HCT116 (cell line): ENCODE results near the gene GRIN1. TPM values are rescaled to one million over a fixed set of nuclear protein-coding genes. Genes with fewer than 3 reads are reported as not detected.

Source experiments
- ATAC-seq: fragments of 200-7000 bp; cut with Tn5 transposase; 2 replicates; pipeline ENCODE4 v1.9.1; 2020; ENCODE audit warnings: mild to moderate bottlenecking, moderate library complexity
- BruUV-seq: library from RNA; stranded (reverse); fragments of 400-500 nt; replicated peaks from 2 replicates; lab custom pipeline; 2021; lab: Mats Ljungman, UMichigan
- CTCF ChIA-PET: fragments of 300-600 bp; sonication (Branson Sonifier 250); formaldehyde crosslinking; loops from one replicate; lab custom pipeline; 2021; ENCODE audit warnings: antibody characterized with exemption; lab: Charles Lee
- POLR2A ChIA-PET: fragments of 300-600, 350-600 bp; sonication (Branson Sonifier 250); formaldehyde crosslinking; loops from one replicate; lab custom pipeline; 2021; ENCODE audit warnings: antibody characterized with exemption; lab: Charles Lee
- RAD21 ChIA-PET, 2 experiments: fragments of 300-600 bp; sonication (Branson Sonifier 250); formaldehyde crosslinking; loops; one replicate each; lab custom pipeline; 2023; ENCODE audit warnings: low total read pairs in 2 of 2; ENCODE audit not compliant: uncharacterized antibody in 2 of 2, unreplicated experiment in 2 of 2, low non-redundant PET in 1 of 2; lab: Charles Lee
- DNase-seq: peaks from one replicate; pipeline ENCODE4 v3.0.0-alpha.2; 2010; ENCODE audit warnings: low read depth, low spot score
- H2AFZ ChIP-seq: fragments of 200-600 bp; shearing (Covaris generic), sonication (generic); 2 replicates; pipeline ENCODE4 v1.6.1; 2017; ENCODE audit warnings: low read depth, mixed run types, mixed read lengths, antibody characterized with exemption, low read length; ENCODE audit not compliant: poor library complexity, severe bottlenecking
- H3K27ac ChIP-seq: 2 replicates; pipeline ENCODE4 v1.5.1; 2012; ENCODE audit warnings: low read depth, low read length
- H3K27me3 ChIP-seq: fragments of 200-600 bp; sonication (generic); 2 replicates; pipeline ENCODE4 v1.6.1; 2016; ENCODE audit warnings: mixed run types, low read length, mixed read lengths; ENCODE audit not compliant: insufficient read depth
- H3K36me3 ChIP-seq, 2 experiments: fragments of 200-500 bp in 1 of 2; fragments of 200-600 bp in 1 of 2; sonication (Bioruptor generic) in 1 of 2; sonication (generic) in 1 of 2; 2 replicates each; pipeline versions ENCODE4 v1.5.1 to v1.6.1; 2014 to 2016; ENCODE audit warnings: low read length in 2 of 2, inconsistent platforms in 1 of 2, mixed read lengths in 1 of 2, mixed run types in 1 of 2; ENCODE audit not compliant: insufficient read depth in 2 of 2, control insufficient read depth in 1 of 2
- H3K4me1 ChIP-seq, 2 experiments: fragments of 200-600 bp in 1 of 2; sonication (generic) in 1 of 2; 2 replicates each; pipeline versions ENCODE4 v1.5.1 to v1.6.1; 2012 to 2017; ENCODE audit warnings: low read length in 2 of 2, inconsistent platforms in 1 of 2, mild to moderate bottlenecking in 1 of 2, mixed read lengths in 1 of 2, mixed run types in 1 of 2, moderate library complexity in 1 of 2; ENCODE audit not compliant: insufficient read depth in 2 of 2, control insufficient read depth in 1 of 2
- H3K4me2 ChIP-seq: fragments of 200-600 bp; sonication (generic); 2 replicates; pipeline ENCODE4 v1.6.1; 2017; ENCODE audit warnings: mixed run types, low read length, mixed read lengths
- H3K4me3 ChIP-seq, 2 experiments: fragments of 200-600 bp in 1 of 2; sonication (generic) in 1 of 2; replicated peaks in 1 of 2; 2 replicates each; pipeline ENCODE4 v1.5.1; 2011 to 2016; ENCODE audit warnings: low read length in 2 of 2, control low read depth in 1 of 2, low read depth in 1 of 2, mild to moderate bottlenecking in 1 of 2, mixed read lengths in 1 of 2, mixed run types in 1 of 2
- H3K79me2 ChIP-seq: fragments of 200-600 bp; sonication (generic); 2 replicates; pipeline ENCODE4 v1.6.1; 2017; ENCODE audit warnings: mild to moderate bottlenecking, mixed run types, low read length, moderate library complexity, mixed read lengths; ENCODE audit not compliant: insufficient read depth
- H3K9ac ChIP-seq: fragments of 200-600 bp; sonication (generic); 2 replicates; pipeline ENCODE4 v1.6.1; 2016; ENCODE audit warnings: low read length, mixed read lengths
- H3K9me2 ChIP-seq: fragments of 200-600 bp; sonication (generic), shearing (Covaris generic); 2 replicates; pipeline ENCODE4 v1.6.1; 2017; ENCODE audit warnings: mixed run types, mild to moderate bottlenecking, moderate library complexity; ENCODE audit not compliant: insufficient read depth
- H3K9me3 ChIP-seq, 2 experiments: fragments of 200-500 bp in 1 of 2; fragments of 200-600 bp in 1 of 2; sonication (Bioruptor generic) in 1 of 2; sonication (generic) in 1 of 2; 2 replicates each; pipeline ENCODE4 v1.6.1; 2014 to 2017; ENCODE audit warnings: low read length in 2 of 2, mixed read lengths in 2 of 2, inconsistent platforms in 1 of 2, low read depth in 1 of 2, mild to moderate bottlenecking in 1 of 2, mixed run types in 1 of 2, moderate library complexity in 1 of 2; ENCODE audit not compliant: control insufficient read depth in 1 of 2, insufficient read depth in 1 of 2
- H4K20me1 ChIP-seq: fragments of 200-600 bp; sonication (generic), shearing (Covaris generic); 2 replicates; pipeline ENCODE4 v1.6.1; 2017; ENCODE audit warnings: mixed run types, mild to moderate bottlenecking, moderate library complexity; ENCODE audit not compliant: insufficient read depth
- FOSL1 ChIP-seq: IDR thresholded peaks from 2 replicates; pipeline ENCODE4 v1.6.1; 2012; ENCODE audit warnings: low read depth
- POLR2AphosphoS5 ChIP-seq: IDR thresholded peaks from 2 replicates; pipeline ENCODE4 v1.6.1; 2011; ENCODE audit warnings: mild to moderate bottlenecking, low read depth, low read length, moderate library complexity
- ZFX ChIP-seq: fragments of 450-650 bp; IDR thresholded peaks from 2 replicates; pipeline ENCODE4 v1.6.1; 2017
- intact Hi-C: fragments of 100-400 bp; cut with micrococcal nuclease; formaldehyde crosslinking; loops from 2 replicates; pipeline ENCODE4 v1.10.0; 2022
- total RNA-seq: library from RNA; stranded (reverse); gene quantifications from one replicate; pipeline ENCODE4 v1.2.1, GENCODE V29; 2021; ENCODE audit not compliant: unreplicated experiment

GRIN1 gene
- total RNA-seq, 1 experiment from 2014 or later: 23.1 TPM

DNA sequence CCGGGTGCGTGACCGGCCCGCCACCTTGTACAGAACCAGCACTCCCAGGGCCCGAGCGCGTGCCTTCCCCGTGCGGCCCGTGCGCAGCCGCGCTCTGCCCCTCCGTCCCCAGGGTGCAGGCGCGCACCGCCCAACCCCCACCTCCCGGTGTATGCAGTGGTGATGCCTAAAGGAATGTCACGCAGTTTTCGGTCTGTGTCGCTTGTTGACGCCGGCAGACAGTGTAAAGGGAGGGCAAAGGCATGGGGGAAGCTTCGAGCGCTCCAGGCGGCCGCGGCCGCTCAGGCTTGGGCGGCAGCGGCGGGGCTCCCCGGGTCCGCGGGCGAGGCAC is 29.6 kb downstream of the GRIN1 start:
- BruUV-seq: no TSS peak
- H3K79me2 ChIP-seq: no peaks in the 10 kb centered on the region
- ChIA-PET CTCF (interaction anchor here (0.9 to 1.9 kb wide), 2 partner anchors 20 to 59 kb away, joined by 4 read pairs; partner anchors contain the start of genes ANAPC2, RNF224 and SSNA1), POLR2A (interaction anchor here (0.9 to 3.4 kb wide), 4 partner anchors 8 to 101 kb away, joined by 3 to 12 read pairs (median 4); partner anchors contain the start of gene SSNA1), RAD21 (no interaction called here)
- H3K4me3 ChIP-seq: peak overlapping the region; percentile 41 to 60
- TF ChIP-seq POLR2AphosphoS5 (peak; percentile 11; the same call in 1 of the 2 replicates), ZFX (no peak)
- H3K27ac ChIP-seq: peak overlapping the region; percentile 65; the same call in 1 of the 2 replicates
- no peaks in the 10 kb centered on the region for H3K27me3 ChIP-seq
- H3K9ac ChIP-seq: peak overlapping the region; percentile 58
- peak; percentile 46 for ATAC-seq
- no peaks in the 10 kb centered on the region for H3K36me3 ChIP-seq
- H2AFZ ChIP-seq: no peak overlapping the region
- H3K9me3 ChIP-seq: no peaks in the 10 kb centered on the region
- intact Hi-C loops: no loop called here
- no peak for DNase-seq
- H3K9me2 ChIP-seq: no peaks in the 10 kb centered on the region
- H3K4me2 ChIP-seq: peak overlapping the region; percentile 84
- no peaks in the 10 kb centered on the region for H4K20me1 ChIP-seq
- peaks cover 17 to 44% of the 10 kb centered on the region in 2 experiments for H3K4me1 ChIP-seq

DNA sequence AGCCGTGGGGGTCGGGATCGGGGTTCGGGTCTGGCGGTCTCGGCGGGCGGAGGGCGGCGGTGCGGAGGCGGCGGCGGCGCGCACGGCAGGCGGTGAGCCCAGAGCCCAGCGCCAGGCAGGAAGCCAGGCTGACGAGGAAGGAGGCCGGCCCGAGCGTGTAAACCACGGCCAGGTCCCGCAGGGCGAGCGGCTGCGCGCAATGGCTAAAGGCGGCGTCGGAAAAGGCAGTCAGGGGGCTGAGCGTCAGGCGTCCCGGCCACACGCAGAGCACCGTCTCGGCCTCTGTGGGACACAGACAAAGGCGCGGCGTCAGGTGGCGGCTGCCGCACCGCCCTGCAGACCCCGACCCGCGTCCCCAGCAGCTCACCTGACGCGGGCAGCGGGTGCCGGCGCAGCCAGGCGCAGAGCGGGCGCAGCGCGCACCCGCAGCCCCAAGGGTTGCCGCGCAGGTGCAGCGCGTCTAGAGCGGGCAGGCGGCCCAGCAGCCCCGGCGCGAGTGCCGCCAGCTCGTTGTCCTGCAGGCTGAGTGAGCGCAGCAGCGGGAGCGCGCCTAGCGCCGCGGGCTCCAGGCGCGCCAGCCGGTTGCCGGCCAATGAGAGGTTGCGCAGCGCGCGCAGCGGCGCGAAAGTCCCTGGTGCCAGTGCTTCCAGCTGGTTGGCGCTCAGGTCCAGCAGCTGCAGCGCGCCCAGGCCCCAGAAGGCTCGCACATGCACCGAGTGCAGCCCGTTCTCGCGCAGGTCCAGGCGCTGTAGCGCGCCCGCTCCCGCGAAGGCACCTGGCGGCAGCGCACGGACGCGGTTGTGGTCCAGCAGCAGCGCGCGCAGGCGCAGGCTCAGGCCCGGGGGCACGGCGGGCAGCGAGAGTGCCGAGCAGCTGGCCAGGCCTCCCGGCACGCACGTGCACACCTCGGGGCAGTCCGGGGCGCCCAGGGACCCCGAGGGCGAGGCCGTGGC is 30.2 kb downstream of the GRIN1 start:
- H3K4me1 ChIP-seq: peaks cover 14 to 40% of the 10 kb centered on the region in 2 experiments

More for the DNA sequence above, 30.2 kb downstream of the GRIN1 start:
- Histone ChIP-seq H3K9me3 (no peaks in the 10 kb centered on the region), H3K27me3 (no peaks in the 10 kb centered on the region), H3K4me3 (peak overlapping the region; percentile 41 to 60), H2AFZ (no peak overlapping the region)
- CTCF ChIA-PET: interaction anchor here (1.1 to 1.9 kb wide), 3 partner anchors 58 to 140 kb away, joined by 4 to 5 read pairs (median 4); partner anchors contain the start of gene RNF224
- TF ChIP-seq ZFX (peak; percentile 58; the same call in 1 of the 2 replicates), FOSL1 (no peak), POLR2AphosphoS5 (peak; percentile 71)
- TF ChIP-seq, all 23 proteins: peak for 2
- ATAC-seq (peak; percentile 75), DNase-seq (peak; percentile 65)
- Histone ChIP-seq H3K9me2 (no peaks in the 10 kb centered on the region), H3K79me2 (no peaks in the 10 kb centered on the region), H3K9ac (peak overlapping the region; percentile 58), H3K27ac (peak overlapping the region; percentile 65; the same call in 1 of the 2 replicates), H3K36me3 (no peaks in the 10 kb centered on the region), H3K4me2 (peak overlapping the region; percentile 84), H4K20me1 (no peaks in the 10 kb centered on the region)
- intact Hi-C loops: no loop called here
- ChIA-PET POLR2A (interaction anchor here (0.9 to 3.4 kb wide), 3 partner anchors 8 to 101 kb away, joined by 3 to 12 read pairs (median 3); no protein-coding TSS in a partner anchor), RAD21 (interaction anchor here in 1 of 2 experiments (1.0 kb wide), 1 partner anchor 20 kb away, joined by 3 read pairs; no protein-coding TSS in a partner anchor)
- BruUV-seq: no TSS peak
